Heart left ventricle (tissue), 13 donors: ENCODE data around the gene WWOX.

Experiments
- CTCF ChIP-seq, 12 donors: fragments of 200-600 bp; sonication (generic) in 4 of 12; IDR thresholded peaks; one replicate each; pipeline versions ENCODE4 v1.5.0 to v1.8.0; 2018 to 2022; ENCODE audit warnings: antibody characterized with exemption in 12 of 12, mild to moderate bottlenecking in 5 of 12
- POLR2A ChIP-seq, 2 donors: fragments of 450-650 bp; IDR thresholded peaks; one replicate each; pipeline ENCODE4 v1.6.1; 2017; ENCODE audit warnings: antibody characterized with exemption in 2 of 2, mild to moderate bottlenecking in 2 of 2, moderate library complexity in 2 of 2
- donor health status: ischemic (EF 13 %, LVEDD 7.1; RV severe dilation, severe dysfunction).
- donor health status: DM: no; HTN: yes; CAD: no.
- donor health status: DM: no; HTN: no; CAD: no.
- donor health status: ischemic (EF 25% LVEDD 6.9; RV normal size, moderate dysfunction).
- donor health status: ischemic (EF 25% LVEDD 5.7; RV mildly dilated, moderate dysfunction).
- donor health status: ischemic (EF 35%, LVEDD 5.7; RV mildly dilated, moderate dysfunction).
- donor health status: nonischemic (EF 11% LVEDD 7.7; RV severe dilation, severe dysfunction).
- donor health status: DM: yes; HTN: yes; CAD: no.
- donor health status: PGD.
- donor health status: ischemic (EF 29% LVEDD 5.4; RV normal size, mild dysfunction).
- donor health status: nonischemic (EF 23%, LVEDD 6.1; RV moderate dilation, normal function).

GRCh38 chr16:78811247-78811646 is 711.8 kb downstream of the WWOX start:
- TF ChIP-seq POLR2A (IDR thresholded peaks at IDR 0.05) (no peak), CTCF (IDR thresholded peaks at IDR 0.05) (no peak)
